Caco-2 (cell line): Measurements from ENCODE around the gene SPATA7. TPM values are rescaled to one million over a fixed set of nuclear protein-coding genes. Genes with fewer than 3 reads are reported as not detected.

Source experiments
- BruUV-seq: library from RNA; stranded (reverse); fragments of 400-500 nt; replicated peaks from 2 replicates; lab custom pipeline; 2021; lab: Mats Ljungman, UMichigan
- CTCF ChIA-PET: fragments of 300-600 bp; sonication (Branson Sonifier 250); formaldehyde crosslinking; loops from one replicate; lab custom pipeline; 2022; ENCODE audit warnings: antibody characterized with exemption; lab: Charles Lee
- POLR2A ChIA-PET: fragments of 300-600 bp; sonication (Branson Sonifier 250); formaldehyde crosslinking; loops from one replicate; lab custom pipeline; 2022; ENCODE audit warnings: antibody characterized with exemption; lab: Charles Lee
- DNase-seq, 2 experiments: peaks; one replicate each; pipeline versions ENCODE4 v3.0.0 to v3.0.0-alpha.2; 2020 to 2022
- H3K27me3 ChIP-seq: replicated peaks from 2 replicates; pipeline ENCODE4 v1.6.0; 2011; ENCODE audit warnings: low read length; ENCODE audit not compliant: control insufficient read depth, insufficient read depth
- H3K36me3 ChIP-seq: 2 replicates; pipeline ENCODE4 v1.5.1; 2011; ENCODE audit warnings: low read length; ENCODE audit not compliant: control insufficient read depth, insufficient read depth
- H3K4me1 ChIP-seq: fragments of 250-450 bp; sonication (Bioruptor Pico); 2 replicates; pipeline ENCODE4 v1.5.1; 2020; ENCODE audit warnings: mild to moderate bottlenecking
- H3K4me3 ChIP-seq: 2 replicates; pipeline ENCODE4 v1.5.1; 2011; ENCODE audit warnings: low read depth, mild to moderate bottlenecking, control low read depth, low read length
- H3K9me3 ChIP-seq: fragments of 250-450 bp; sonication (Bioruptor Pico); 2 replicates; pipeline ENCODE4 v1.5.1; 2020; ENCODE audit warnings: mild to moderate bottlenecking, moderate library complexity
- H3K27ac Mint-ChIP-seq: one replicate; pipeline ENCODE4 v1.8.0; 2022; ENCODE audit warnings: mixed read lengths; ENCODE audit not compliant: unreplicated experiment
- H3K27me3 Mint-ChIP-seq: one replicate; pipeline ENCODE4 v1.8.0; 2022; ENCODE audit warnings: mixed read lengths; ENCODE audit not compliant: insufficient read depth, unreplicated experiment
- H3K36me3 Mint-ChIP-seq: one replicate; pipeline ENCODE4 v1.8.0; 2022; ENCODE audit warnings: mild to moderate bottlenecking, mixed read lengths; ENCODE audit not compliant: insufficient read depth, unreplicated experiment
- H3K4me1 Mint-ChIP-seq: one replicate; pipeline ENCODE4 v1.8.0; 2022; ENCODE audit warnings: low read depth, mixed read lengths; ENCODE audit not compliant: unreplicated experiment
- H3K4me3 Mint-ChIP-seq: one replicate; pipeline ENCODE4 v1.8.0; 2022; ENCODE audit warnings: mild to moderate bottlenecking, moderate library complexity, mixed read lengths; ENCODE audit not compliant: unreplicated experiment
- H3K9me3 Mint-ChIP-seq: one replicate; pipeline ENCODE4 v1.8.0; 2022; ENCODE audit warnings: mixed read lengths; ENCODE audit not compliant: unreplicated experiment
- CTCF ChIP-seq, 2 experiments: fragments of 200-600 bp in 1 of 2; IDR thresholded peaks; 1 replicate in 1 of 2; 2 replicates in 1 of 2; pipeline versions ENCODE4 v1.5.1 to v1.8.0; 2011 to 2022; ENCODE audit warnings: antibody characterized with exemption in 1 of 2, control low read depth in 1 of 2, inconsistent platforms in 1 of 2, low read depth in 1 of 2, low read length in 1 of 2, mild to moderate bottlenecking in 1 of 2, moderate library complexity in 1 of 2; ENCODE audit not compliant: insufficient read depth in 1 of 2, severe bottlenecking in 1 of 2, unreplicated experiment in 1 of 2
- intact Hi-C: fragments of 100-400 bp; cut with micrococcal nuclease; formaldehyde crosslinking; loops from one replicate; pipeline ENCODE4 v1.10.0; 2022; ENCODE audit not compliant: unreplicated experiment
- total RNA-seq: library from RNA; stranded (reverse); gene quantifications from 2 replicates; pipeline ENCODE4 v1.2.3, GENCODE V29; 2022

SPATA7 gene
- total RNA-seq, 1 experiment from 2014 or later: 8.7 TPM

DNA sequence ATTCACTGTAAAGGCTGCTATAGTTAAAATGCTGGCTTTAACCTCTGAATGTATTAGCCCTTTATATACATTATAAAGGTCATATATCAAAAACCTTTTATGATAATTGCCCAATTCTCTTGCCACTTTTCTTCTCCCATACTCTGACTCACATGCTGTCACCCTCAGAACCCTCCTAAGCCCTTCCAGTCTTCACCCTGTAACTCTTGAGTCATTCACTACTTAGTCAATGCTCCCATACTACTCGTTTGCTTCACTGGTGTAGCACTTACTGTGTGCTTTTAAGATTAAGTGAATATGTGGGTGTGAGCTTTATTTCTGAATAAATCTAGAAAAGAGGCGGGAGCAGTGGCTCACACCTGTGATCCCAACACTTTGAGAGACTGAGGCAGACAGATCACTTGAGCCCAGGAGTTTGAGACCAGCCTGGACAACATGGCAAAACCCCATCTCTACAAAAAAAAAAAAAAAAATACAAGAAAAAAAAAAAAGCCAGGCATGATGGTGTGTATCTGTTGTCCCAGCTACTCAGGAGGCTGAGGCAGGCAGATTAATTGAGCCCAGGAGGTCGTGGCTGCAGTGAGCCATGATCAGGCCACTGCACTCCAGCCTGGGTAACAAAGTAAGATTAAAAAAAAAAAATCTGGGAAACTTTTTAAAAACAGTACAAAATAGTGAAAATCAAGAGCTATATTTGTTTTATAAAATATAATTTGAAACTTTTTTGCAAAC lies 37.6 kb downstream of the SPATA7 start:
- H3K4me1 Mint-ChIP-seq: no peaks in the 10 kb centered on the region
- H3K36me3 Mint-ChIP-seq: peaks cover 2% of the 10 kb centered on the region
- no peak overlapping the region for H3K4me3 Mint-ChIP-seq
- Histone ChIP-seq H3K9me3 (no peaks in the 10 kb centered on the region), H3K4me1 (no peaks in the 10 kb centered on the region), H3K4me3 (no peak overlapping the region), H3K36me3 (no peaks in the 10 kb centered on the region), H3K27me3 (no peaks in the 10 kb centered on the region)
- intact Hi-C loops: no loop called here
- TF ChIP-seq CTCF (IDR thresholded peaks at IDR 0.05; ENCODE audit: insufficient read depth in 1 of 2, low read depth in 1 of 2, low read length in 1 of 2, severe bottlenecking in 1 of 2, unreplicated experiment in 1 of 2): no peak
- no peaks in the 10 kb centered on the region for H3K27me3 Mint-ChIP-seq
- DNase-seq: no peak
- CTCF ChIA-PET: no interaction called here
- no peak overlapping the region for H3K27ac Mint-ChIP-seq
- POLR2A ChIA-PET: no interaction called here
- H3K9me3 Mint-ChIP-seq: peaks cover 3% of the 10 kb centered on the region
- no TSS peak for BruUV-seq

- no peak overlapping the region for H3K4me3 ChIP-seq
- H3K27me3 ChIP-seq: no peaks in the 10 kb centered on the region
- no TSS peak for BruUV-seq
- H3K4me3 Mint-ChIP-seq: no peak overlapping the region
- no peaks in the 10 kb centered on the region for H3K36me3 Mint-ChIP-seq
- H3K36me3 ChIP-seq: no peaks in the 10 kb centered on the region
- H3K4me1 Mint-ChIP-seq: no peaks in the 10 kb centered on the region
- no peaks in the 10 kb centered on the region for H3K4me1 ChIP-seq
- H3K9me3 ChIP-seq: no peaks in the 10 kb centered on the region
- intact Hi-C loops: no loop called here
- ChIA-PET POLR2A (no interaction called here), CTCF (no interaction called here)
- TF ChIP-seq CTCF (IDR thresholded peaks at IDR 0.05; ENCODE audit: insufficient read depth in 1 of 2, low read depth in 1 of 2, low read length in 1 of 2, severe bottlenecking in 1 of 2, unreplicated experiment in 1 of 2): no peak
- DNase-seq: no peak
- H3K27me3 Mint-ChIP-seq: no peaks in the 10 kb centered on the region
- H3K9me3 Mint-ChIP-seq: no peaks in the 10 kb centered on the region
- no peak overlapping the region for H3K27ac Mint-ChIP-seq
Measured at GRCh38 chr14:88424573-88424972, 39.1 kb downstream of the SPATA7 start.

DNA sequence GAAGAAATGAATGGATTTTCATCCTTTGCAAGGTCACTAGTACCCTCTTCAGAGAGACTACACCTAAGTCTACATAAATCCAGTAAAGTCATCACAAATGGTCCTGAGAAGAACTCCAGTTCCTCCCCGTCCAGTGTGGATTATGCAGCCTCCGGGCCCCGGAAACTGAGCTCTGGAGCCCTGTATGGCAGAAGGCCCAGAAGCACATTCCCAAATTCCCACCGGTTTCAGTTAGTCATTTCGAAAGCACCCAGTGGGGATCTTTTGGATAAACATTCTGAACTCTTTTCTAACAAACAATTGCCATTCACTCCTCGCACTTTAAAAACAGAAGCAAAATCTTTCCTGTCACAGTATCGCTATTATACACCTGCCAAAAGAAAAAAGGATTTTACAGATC lies 40.8 kb downstream of the SPATA7 start:
- no peak overlapping the region for H3K4me3 ChIP-seq
- DNase-seq: no peak
- no peaks in the 10 kb centered on the region for H3K27me3 ChIP-seq
- no peak overlapping the region for H3K27ac Mint-ChIP-seq
- no peaks in the 10 kb centered on the region for H3K4me1 ChIP-seq
- H3K27me3 Mint-ChIP-seq: no peaks in the 10 kb centered on the region
- no peak for TF ChIP-seq CTCF (IDR thresholded peaks at IDR 0.05; ENCODE audit: insufficient read depth in 1 of 2, low read depth in 1 of 2, low read length in 1 of 2, severe bottlenecking in 1 of 2, unreplicated experiment in 1 of 2)
- BruUV-seq: no TSS peak
- no peaks in the 10 kb centered on the region for H3K9me3 ChIP-seq
- ChIA-PET POLR2A (no interaction called here), CTCF (no interaction called here)
- intact Hi-C loops: no loop called here
- H3K36me3 ChIP-seq: no peaks in the 10 kb centered on the region
- no peak overlapping the region for H3K4me3 Mint-ChIP-seq
- no peaks in the 10 kb centered on the region for H3K9me3 Mint-ChIP-seq
- H3K36me3 Mint-ChIP-seq: no peaks in the 10 kb centered on the region
- H3K4me1 Mint-ChIP-seq: no peaks in the 10 kb centered on the region
